ENCODE measurements around the gene LAMB1.

LAMB1 gene

GRCh38 chr7:108016841-108017775 lies 14.1 kb upstream of the LAMB1 start:
- peak overlapping the region; percentile 77 for H3K27ac ChIP-seq (ENCODE audit: poor library complexity, severe bottlenecking)
- ATAC-seq (ENCODE audit: low read depth) (peak; percentile 82), DNase-seq (ENCODE audit: low spot score) (no peak)
- H3K4me3 ChIP-seq (ENCODE audit: severe bottlenecking) = no peak overlapping the region
- H3K36me3 ChIP-seq (ENCODE audit: low read depth) = no peaks in the 10 kb centered on the region
- peaks cover 2% of the 10 kb centered on the region for H3K9me3 ChIP-seq (ENCODE audit: severe bottlenecking)
- H3K4me1 ChIP-seq (ENCODE audit: insufficient read depth, poor library complexity, severe bottlenecking) = peaks cover 46% of the 10 kb centered on the region
- H3K27me3 ChIP-seq (ENCODE audit: insufficient read depth, poor library complexity, severe bottlenecking) = no peaks in the 10 kb centered on the region
- peak; percentile 79 for TF ChIP-seq CTCF (IDR thresholded peaks at IDR 0.05; ENCODE audit: poor library complexity, severe bottlenecking)

- no peak for TF ChIP-seq CTCF (IDR thresholded peaks at IDR 0.05; ENCODE audit: poor library complexity, severe bottlenecking)
- ATAC-seq (ENCODE audit: low read depth) = no peak
- no peak overlapping the region for H3K4me3 ChIP-seq (ENCODE audit: severe bottlenecking)
These were observed 12.8 kb upstream of the LAMB1 start for GRCh38 chr7:108015740-108016139.

GRCh38 chr7:108014747-108015682 lies 12.1 kb upstream of the LAMB1 start:
- TF ChIP-seq CTCF (IDR thresholded peaks at IDR 0.05; ENCODE audit: poor library complexity, severe bottlenecking) = no peak
- no peaks in the 10 kb centered on the region for H3K36me3 ChIP-seq (ENCODE audit: low read depth)
- no peak overlapping the region for H3K4me3 ChIP-seq (ENCODE audit: severe bottlenecking)
- peaks cover 57% of the 10 kb centered on the region for H3K4me1 ChIP-seq (ENCODE audit: insufficient read depth, poor library complexity, severe bottlenecking)
- no peaks in the 10 kb centered on the region for H3K9me3 ChIP-seq (ENCODE audit: severe bottlenecking)
- ATAC-seq (ENCODE audit: low read depth) (peak; percentile 69), DNase-seq (ENCODE audit: low spot score) (no peak)
- H3K27me3 ChIP-seq (ENCODE audit: insufficient read depth, poor library complexity, severe bottlenecking) = no peaks in the 10 kb centered on the region
- H3K27ac ChIP-seq (ENCODE audit: poor library complexity, severe bottlenecking) = peak overlapping the region; percentile 77

More at GRCh38 chr7:108015740-108016139, 12.8 kb upstream of the LAMB1 start:
- Histone ChIP-seq H3K27ac (ENCODE audit: poor library complexity, severe bottlenecking) (peak overlapping the region; percentile 77), H3K36me3 (ENCODE audit: low read depth) (no peaks in the 10 kb centered on the region), H3K27me3 (ENCODE audit: insufficient read depth, poor library complexity, severe bottlenecking) (no peaks in the 10 kb centered on the region), H3K9me3 (ENCODE audit: severe bottlenecking) (no peaks in the 10 kb centered on the region), H3K4me1 (ENCODE audit: insufficient read depth, poor library complexity, severe bottlenecking) (peaks cover 50% of the 10 kb centered on the region)
- no peak for DNase-seq (ENCODE audit: low spot score)

GRCh38 chr7:108014215-108014614 lies 11.3 kb upstream of the LAMB1 start:
- TF ChIP-seq CTCF (IDR thresholded peaks at IDR 0.05; ENCODE audit: poor library complexity, severe bottlenecking) = no peak
- H3K4me3 ChIP-seq (ENCODE audit: severe bottlenecking) = no peak overlapping the region
- no peaks in the 10 kb centered on the region for H3K9me3 ChIP-seq (ENCODE audit: severe bottlenecking)
- no peaks in the 10 kb centered on the region for H3K27me3 ChIP-seq (ENCODE audit: insufficient read depth, poor library complexity, severe bottlenecking)
- peaks cover 57% of the 10 kb centered on the region for H3K4me1 ChIP-seq (ENCODE audit: insufficient read depth, poor library complexity, severe bottlenecking)
- ATAC-seq (ENCODE audit: low read depth) = no peak
- H3K27ac ChIP-seq (ENCODE audit: poor library complexity, severe bottlenecking) = peak overlapping the region; percentile 77
- DNase-seq (ENCODE audit: low spot score) = no peak
- H3K36me3 ChIP-seq (ENCODE audit: low read depth) = no peaks in the 10 kb centered on the region

Measured in RWPE2 (cell line).